T47D (cell line): ENCODE measurements around the gene C2orf80.
"Not testable (repeated sequence)": the region's sequence is repeated elsewhere in the genome, so short reads cannot be mapped to it uniquely, and the experiment has no call there.

Experiments used
- DNase-seq, 2 experiments: peaks; one replicate each; pipeline versions ENCODE4 v3.0.0 to v3.0.0-alpha.2; 2011 to 2012; ENCODE audit warnings: low read depth in 1 of 2, low spot score in 1 of 2
- JUND ChIP-seq: IDR thresholded peaks from 2 replicates; pipeline ENCODE4 v1.6.1; 2012; ENCODE audit warnings: low read depth
- in situ Hi-C: cut with HindIII; loops from 2 replicates; pipeline ENCODE4 v1.10.0; 2016; ENCODE audit warnings: low sequenced_read_pairs, low pct_unique_long_range_greater_than_20kb

Gene C2orf80

GRCh38 chr2:208189810-208190503 is at the start of gene C2orf80:
TSS of gene C2orf80 (minus strand) at chr2:208190030. CDS start at chr2:208186986, 3,044 bp downstream.
- TF ChIP-seq JUND: no peak
- no peak for DNase-seq
- in situ Hi-C loops: no loop called here

GRCh38 chr2:208235860-208236259 is 46.0 kb upstream of the C2orf80 start:
- in situ Hi-C loops: no loop called here
- TF ChIP-seq JUND: no peak
- no peak for DNase-seq

GRCh38 chr2:208234786-208235185 is 45.0 kb upstream of the C2orf80 start:
- no peak for TF ChIP-seq JUND
- in situ Hi-C loops: no loop called here
- no peak for DNase-seq

GRCh38 chr2:208228476-208228875 is 38.6 kb upstream of the C2orf80 start:
- in situ Hi-C loops: no loop called here
- no peak for DNase-seq
- no peak for TF ChIP-seq JUND

GRCh38 chr2:208227581-208228232 is 37.9 kb upstream of the C2orf80 start:
- in situ Hi-C loops: no loop called here
- DNase-seq: no peak
- TF ChIP-seq JUND: no peak

GRCh38 chr2:208224802-208225201 is 35.0 kb upstream of the C2orf80 start:
- no peak for DNase-seq
- no peak for TF ChIP-seq JUND
- in situ Hi-C loops: no loop called here

GRCh38 chr2:208222351-208222750 is 32.5 kb upstream of the C2orf80 start:
- no peak for DNase-seq
- TF ChIP-seq JUND: no peak
- in situ Hi-C loops: no loop called here

- DNase-seq, in situ Hi-C loops: not testable (repeated sequence)
Measured at GRCh38 chr2:208221873-208222272, 32.0 kb upstream of the C2orf80 start.

GRCh38 chr2:208210688-208211451 is 21.0 kb upstream of the C2orf80 start:
- no peak for TF ChIP-seq JUND

GRCh38 chr2:208208335-208209085 is 18.7 kb upstream of the C2orf80 start:
- TF ChIP-seq JUND: no peak
- in situ Hi-C loops: no loop called here
- DNase-seq: no peak

More at GRCh38 chr2:208210688-208211451, 21.0 kb upstream of the C2orf80 start:
- in situ Hi-C loops: no loop called here
- DNase-seq: no peak

- in situ Hi-C loops: no loop called here
- no peak for TF ChIP-seq JUND
- DNase-seq: no peak
Measured at GRCh38 chr2:208207769-208208168, 17.9 kb upstream of the C2orf80 start.

- DNase-seq: no peak
- TF ChIP-seq JUND: no peak
- in situ Hi-C loops: no loop called here
Measured at GRCh38 chr2:208204166-208204565, 14.3 kb upstream of the C2orf80 start.
